Limb (tissue), 2 donors: ENCODE data around the gene OR4D11.
"Not testable (repeated sequence)": the region's sequence is repeated elsewhere in the genome, so short reads cannot be mapped to it uniquely, and the experiment has no call there.

Experiments used
- DNase-seq, 2 donors: peaks; one replicate each; pipeline ENCODE4 v3.0.0-alpha.2; 2016; ENCODE audit errors: extremely low spot score in 2 of 2

The OR4D11 gene

DNA sequence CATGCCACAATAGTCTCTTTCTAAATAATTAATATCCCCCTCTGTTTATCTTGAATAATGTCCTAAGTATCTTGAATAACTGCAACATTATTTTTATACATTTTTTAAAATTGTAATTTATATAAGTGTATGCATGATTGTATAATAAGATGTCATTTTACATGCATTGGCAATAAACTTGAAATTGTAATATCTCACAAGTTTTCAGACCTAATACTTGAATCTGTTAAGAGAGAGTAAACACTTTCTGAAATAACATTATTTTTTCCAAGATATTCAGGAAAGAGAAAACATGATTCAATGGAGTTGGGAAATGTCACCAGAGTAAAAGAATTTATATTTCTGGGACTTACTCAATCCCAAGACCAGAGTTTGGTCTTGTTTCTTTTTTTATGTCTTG lies at the start of gene OR4D11:
OR4D11 (plus strand) TSS at position 301 of the 400 bp plus-strand sequence; CDS start at position 301, 0 bp downstream.
- no peak for DNase-seq

DNA sequence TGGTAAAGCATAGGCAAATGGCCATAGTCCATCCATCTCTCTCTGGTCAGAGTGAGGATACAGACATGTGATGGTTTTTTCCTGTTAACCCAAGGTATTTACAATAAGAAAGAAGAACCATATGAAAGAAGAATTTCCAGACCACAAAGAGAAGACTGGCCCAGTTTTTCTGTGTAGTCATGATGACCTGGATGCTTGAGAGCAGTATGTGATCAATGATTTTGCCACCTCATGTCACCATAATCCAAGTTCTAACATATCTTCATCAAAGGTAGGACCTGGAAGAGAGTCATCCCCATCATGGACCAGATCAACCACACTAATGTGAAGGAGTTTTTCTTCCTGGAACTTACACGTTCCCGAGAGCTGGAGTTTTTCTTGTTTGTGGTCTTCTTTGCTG lies 46.7 kb upstream of the OR4D11 start, which contains the start of gene OR4D6:
OR4D6 (plus strand) TSS at position 301 of the 400 bp plus-strand sequence; CDS start at position 301, 0 bp downstream.
- no peak for DNase-seq

DNA sequence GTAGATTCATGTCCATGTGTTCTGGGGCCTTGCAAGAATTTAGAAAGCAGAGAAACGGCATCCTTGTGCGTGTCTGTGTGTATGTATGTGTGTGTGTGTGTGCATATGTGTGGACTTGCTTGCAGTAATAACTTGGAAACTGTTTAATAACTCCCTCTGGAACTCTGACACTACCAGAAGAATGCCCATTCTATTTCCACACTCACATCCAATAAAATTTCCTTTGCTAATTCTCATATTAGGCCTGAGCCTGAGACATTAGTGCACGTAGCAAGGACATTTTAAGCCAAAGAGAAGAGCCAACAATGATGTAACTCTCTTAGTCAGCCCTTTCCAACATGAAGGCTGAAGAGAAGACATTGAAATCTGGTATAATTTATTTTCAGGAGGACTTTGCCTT lies 43.5 kb upstream of the OR4D11 start:
- peak in 1 of 2 donors; percentile 11 for DNase-seq

DNA sequence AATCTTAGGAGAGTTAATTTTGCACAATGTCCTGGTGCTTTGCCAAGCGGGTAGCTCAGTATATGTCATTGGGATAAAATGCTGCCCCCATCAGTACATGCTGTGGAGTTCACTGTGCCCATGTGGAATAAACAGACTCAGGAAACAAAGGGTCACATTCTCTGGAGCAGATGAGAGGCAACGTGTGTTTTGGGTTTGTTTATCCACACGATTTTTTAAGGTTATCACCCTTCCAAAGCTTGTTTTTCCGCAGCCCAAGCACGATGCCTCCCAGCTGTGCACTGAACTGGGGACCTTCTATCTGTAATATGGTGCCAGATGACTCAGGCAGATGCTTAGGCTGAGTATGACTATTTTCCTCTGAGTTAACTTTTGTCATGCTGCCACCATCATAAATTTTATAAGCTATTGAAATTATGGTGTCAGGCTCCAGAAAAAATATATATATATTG lies 40.2 kb upstream of the OR4D11 start:
- peak in 1 of 2 donors; percentile 49 for DNase-seq

DNA sequence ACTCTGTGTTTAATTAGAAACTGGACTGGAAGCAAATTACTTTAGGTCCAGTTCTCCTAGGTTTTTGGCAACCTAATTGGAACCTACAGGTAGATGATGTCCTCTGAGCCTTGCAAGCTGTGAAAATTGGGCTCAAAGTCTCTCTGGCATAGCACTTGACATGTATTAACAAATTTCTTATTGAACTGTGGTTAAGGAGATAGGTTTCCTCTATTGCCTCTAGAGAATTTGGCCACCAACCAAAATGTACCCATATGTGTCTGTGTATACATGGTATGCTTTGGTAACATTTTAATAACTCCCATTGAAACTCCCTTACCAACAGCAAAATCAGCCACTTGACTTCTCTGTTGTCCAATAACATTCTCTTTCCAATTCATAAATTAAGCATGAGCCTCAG lies 30.4 kb upstream of the OR4D11 start, which contains the start of gene OR4D10:
OR4D10 (plus strand) TSS at position 301 of the 400 bp plus-strand sequence. CDS start 4,115 bp downstream, outside the sequence.
- DNase-seq: no peak

DNA sequence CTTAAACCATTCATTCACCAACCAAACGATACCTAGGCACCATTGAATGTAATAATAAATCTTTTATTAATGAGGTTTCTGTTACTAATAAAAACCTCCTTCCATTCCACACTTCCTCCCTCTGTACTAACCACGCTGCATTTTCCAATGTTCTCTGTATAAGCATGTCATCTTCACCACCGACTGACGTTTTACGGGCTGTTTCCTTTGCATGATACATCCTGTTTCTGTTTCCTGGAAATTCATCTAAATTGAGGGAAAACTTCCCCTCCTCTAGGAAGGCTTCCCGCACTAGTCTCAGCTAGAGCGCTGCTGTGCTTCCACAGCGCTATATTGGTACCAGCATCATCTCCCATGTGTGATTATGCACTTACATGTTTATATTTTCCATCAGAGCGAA lies 28.2 kb upstream of the OR4D11 start:
- DNase-seq: no peak

DNA sequence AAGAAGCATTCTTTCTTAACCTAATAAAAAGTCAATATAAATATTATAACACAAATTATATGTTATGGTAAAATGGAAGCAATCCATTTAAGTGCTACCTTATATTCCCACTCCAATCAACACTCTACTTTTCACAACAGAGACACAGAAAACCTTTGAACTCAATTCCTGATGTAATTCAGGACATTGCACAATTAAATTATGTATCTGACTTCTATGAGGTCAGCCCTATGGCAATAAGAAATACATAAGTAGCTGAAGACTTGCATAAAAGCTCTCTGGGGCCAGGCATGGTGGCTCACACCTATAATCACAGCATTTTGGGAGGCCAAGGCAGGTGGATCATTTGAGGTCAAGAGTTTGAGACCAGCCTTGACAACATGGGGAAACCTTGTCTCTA lies 23.5 kb upstream of the OR4D11 start:
- DNase-seq: no peak

DNA sequence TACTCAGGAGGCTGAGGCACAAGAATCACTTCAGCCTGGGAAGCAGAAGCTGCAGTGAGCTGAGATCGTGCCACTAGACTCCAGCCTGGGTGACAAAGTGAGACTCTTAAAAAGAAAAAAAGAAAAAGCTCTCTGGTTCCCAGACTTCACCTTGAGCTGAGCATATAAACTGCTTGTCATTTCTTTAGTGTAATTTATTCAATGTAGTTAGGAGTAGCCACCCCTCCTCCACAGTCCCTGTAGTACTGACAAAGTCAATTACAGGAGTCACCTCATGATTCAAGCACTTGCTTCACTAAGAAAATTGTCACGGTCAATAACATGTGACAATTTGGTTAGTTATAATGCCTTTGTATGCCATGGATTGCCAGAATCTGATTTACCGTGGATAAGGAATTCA lies 23.0 kb upstream of the OR4D11 start:
- DNase-seq: no peak

DNA sequence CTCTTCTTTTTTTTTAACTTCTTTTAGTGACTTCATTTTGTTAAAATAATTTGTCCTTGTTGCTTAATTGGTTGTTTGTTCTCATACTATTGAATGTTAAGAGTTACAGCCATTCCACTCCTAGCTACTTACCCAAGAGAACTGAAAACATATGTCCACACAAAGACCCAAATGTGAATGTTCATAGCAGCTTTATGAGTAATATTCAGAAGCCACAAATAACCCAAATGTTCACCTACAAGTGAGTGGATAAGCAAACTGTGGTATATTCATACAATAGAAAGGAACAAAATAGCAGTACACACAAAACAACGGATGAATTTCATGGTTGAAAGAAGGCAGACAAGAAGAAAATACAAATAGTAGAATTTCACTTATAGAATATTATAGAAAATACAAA lies 1.4 kb upstream of the OR4D11 start:
- DNase-seq: no peak

DNA sequence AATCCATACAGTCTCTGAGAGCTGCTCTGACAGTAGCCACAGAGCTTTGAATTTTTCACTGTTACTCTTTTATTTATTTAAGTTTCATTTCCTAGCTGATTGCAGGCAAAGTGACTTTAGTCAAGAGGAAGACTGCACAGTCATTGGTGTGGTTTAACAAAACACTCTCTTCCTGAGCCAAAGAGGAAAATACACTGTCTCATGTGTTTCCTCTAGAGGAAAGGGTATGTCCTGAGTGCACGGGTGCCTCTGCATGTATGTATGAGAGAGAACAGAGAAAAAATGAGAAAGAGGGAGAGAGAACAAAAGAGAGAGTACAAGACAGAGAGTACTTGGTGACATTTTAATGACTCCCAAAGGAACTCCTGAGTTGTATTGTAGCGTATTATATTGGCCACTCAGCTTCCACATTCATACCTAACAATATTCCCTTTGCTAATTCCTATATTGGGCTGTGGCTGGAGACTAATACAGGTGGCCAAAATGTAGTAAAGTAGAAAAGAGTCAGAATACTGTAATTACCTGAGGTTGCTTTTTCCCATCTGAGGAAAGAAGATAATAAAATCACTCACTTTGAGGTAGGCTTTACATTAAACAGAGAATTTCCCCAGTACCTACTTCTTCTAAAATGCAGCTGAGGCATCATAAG lies 7.7 kb downstream of the OR4D11 start, which contains the start of gene OR4D9:
OR4D9 (plus strand) TSS at position 599 of the 649 bp plus-strand sequence. CDS start 3,374 bp downstream, outside the sequence.
- no peak for DNase-seq

DNA sequence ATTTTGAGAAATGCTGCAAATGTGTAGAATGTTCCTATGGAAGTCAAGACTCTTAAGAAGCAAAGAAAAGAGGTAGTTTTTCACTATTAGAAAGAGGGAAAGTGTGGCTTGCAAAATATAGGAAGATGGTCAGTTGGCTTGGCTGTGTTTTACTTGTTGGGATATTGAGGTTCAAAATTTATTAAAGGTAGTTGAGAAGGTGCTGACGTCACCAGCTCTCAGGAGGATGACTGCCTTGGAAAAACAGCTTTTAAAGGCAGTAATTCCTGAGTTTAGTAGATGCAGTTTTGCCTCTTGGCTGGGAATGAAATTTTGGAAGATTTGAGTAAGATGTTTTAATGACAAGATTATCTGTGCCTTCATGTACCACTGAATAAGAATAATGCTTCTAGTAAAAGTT lies 8.3 kb downstream of the OR4D11 start:
- DNase-seq: no peak

DNA sequence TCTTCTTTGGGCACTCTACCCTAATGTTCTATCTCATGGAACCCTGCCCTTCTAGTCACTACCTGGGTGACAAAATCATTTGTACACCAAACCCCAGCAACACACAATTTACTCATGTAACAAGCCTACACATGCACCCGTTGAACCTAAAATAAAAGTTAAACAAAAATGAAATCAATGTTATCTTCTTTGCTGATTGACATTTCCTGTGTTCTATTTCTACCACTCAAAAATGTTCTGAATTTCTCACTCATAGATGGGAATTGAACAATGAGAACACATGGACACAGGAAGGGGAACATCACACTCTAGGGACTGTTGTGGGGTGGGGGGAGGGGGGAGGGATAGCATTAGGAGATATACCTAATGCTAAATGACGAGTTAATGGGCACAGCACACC lies 16.8 kb downstream of the OR4D11 start:
- not testable (repeated sequence) for DNase-seq

DNA sequence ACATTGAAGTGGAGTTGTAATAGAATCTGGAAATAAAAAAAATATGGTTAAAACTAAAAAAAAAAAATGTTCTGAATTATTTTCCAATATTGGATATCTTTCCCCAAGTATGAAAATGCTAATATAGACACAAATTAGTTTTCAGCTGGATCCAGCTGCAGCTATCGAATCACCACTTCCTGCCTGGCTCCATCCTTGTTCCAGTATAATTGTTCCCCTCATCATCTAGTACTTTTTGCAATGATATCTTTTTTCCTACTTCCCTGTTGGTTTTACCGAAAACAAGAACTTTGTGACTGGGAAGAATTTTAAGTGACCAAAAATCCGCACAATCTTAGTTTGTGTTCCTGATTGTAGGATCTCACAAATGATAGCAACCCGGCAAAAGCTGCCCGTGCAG lies 17.4 kb downstream of the OR4D11 start:
- DNase-seq: no peak

DNA sequence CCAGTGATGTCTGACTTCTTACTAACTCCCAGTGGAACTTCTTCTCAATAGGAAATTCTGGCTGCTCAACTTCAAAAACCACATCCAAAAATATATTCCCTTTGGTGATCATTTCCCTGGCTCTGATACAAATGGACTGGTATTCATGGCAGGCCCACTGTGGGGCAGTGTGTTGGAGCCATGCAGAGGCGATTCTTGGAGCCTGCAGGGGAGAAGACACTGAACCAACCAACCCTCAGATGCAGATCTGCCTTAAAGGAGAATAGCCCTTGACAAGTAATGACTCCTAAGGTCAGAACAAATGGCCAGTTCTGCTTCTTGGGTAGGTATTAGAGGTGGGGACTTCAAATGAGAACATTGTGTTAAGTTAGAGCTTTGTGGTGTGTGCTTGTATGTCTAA lies 20.2 kb downstream of the OR4D11 start:
- no peak for DNase-seq

DNA sequence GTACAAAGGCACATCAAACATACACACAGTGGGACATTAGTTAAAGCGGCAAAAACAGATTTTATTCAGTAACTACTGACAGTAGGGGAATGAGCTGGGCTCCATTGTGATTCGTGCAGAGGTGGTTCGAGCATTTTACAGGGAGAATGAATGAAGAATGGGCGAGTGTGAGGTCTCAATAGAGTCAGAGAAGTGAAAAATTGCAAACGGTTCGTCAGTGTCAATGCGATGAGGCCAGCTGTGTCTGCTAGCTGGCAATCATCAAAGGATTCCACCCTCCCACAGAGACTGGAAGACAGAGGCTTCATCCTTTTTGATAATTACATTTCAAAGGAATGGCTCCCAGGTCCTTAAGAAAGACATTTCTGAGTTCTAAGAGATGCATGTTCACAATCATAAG lies 25.3 kb downstream of the OR4D11 start:
- no peak for DNase-seq

DNA sequence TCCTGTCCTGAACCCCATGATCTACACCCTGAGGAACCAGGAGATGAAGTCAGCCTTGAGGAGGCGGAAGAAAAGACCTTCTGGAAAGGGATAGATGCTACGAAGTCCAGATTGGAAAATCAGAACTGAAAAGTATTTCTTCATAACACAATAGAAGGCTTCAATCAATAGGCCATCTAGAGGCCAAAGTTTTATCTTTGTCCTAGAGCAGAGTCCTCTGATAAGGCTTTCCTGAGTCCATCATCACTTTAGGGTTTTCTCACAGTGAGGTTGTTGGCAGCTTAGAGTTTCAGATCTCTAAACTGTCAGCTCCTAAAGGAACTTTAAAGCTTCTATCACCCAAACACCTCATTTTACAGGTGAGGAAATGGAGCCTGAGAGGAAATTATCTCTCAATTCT lies 29.2 kb downstream of the OR4D11 start:
- no peak for DNase-seq

DNA sequence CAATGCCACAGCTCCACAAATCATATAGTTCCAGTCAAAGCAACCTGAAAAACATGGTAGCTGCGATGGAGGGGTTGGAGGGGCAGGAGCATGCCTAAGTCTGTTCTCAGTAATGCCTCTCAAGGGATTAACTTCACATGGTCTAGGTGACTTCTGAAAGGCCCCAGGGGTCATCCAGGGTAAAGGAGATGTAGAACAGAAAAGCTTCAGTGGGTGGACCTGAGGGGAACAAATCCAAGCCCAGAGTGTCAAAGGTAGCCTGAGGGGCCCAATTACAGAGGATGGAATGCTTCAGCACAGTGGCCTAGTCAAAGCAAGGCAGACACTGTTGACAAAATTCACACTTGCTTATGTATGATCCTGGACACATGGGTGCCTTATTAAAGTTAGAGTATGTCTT lies 31.3 kb downstream of the OR4D11 start:
- DNase-seq: no peak

DNA sequence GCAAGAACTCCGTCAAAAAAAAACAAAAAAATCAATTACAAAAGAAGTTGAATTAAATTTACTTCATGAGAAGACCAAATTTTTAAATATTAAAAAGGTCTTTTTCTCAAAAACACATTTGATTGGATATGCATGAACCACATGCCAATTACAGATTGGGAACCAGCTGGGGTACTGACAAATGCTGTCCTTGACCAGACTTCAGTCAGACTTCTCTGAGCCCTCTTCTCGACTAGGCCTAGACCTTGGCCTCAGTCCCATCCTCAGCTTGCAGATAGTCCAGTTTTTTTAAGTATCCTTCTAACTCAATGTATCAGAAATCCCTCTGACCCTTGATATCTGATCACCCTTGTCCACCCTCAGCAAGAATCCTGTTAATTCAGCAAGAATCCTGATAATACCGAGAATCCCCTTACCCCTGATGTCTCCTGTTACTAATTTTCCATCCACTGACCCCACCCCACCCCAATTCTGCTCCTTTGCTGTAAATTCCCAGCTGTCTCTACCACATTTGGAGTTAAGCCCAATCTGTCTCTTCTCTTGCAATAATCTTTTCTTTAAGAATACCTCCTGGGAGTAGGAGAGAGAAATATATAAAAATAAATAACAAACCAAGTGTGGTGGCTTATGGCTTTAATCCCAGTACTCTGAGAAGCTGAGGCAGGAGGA lies 38.9 kb downstream of the OR4D11 start:
- DNase-seq: no peak

DNA sequence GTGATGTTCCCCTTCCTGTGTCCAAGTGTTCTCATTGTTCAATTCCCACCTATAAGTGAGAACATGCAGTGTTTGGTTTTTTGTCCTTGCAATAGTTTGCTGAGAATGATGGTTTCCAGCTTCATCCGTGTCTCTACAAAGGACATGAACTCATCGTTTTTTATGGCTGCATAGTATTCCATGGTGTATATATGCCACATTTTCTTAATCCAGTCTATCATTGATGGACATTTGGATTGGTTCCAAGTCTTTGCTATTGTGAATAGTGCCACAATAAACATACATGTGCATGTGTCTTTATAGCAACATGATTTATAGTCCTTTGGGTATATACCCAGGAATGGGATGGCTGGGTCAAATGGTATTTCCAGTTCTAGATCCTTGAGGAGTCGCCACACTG lies 40.3 kb downstream of the OR4D11 start:
- DNase-seq: not testable (repeated sequence)

DNA sequence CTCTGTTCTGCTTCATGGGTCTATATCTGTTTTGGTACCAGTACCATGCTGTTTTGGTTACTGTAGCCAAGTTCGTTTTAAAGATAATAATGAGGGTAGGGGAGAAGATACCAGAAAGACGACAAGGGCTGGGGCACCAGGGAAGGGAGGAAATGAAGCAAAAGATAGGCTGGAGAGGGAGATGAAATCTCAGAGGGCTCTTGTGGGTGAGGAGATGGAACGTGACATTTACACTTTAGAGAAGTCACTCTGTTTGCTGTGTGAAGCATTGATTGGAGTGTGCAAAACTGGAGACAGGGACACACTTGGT lies 41.4 kb downstream of the OR4D11 start:
- DNase-seq: no peak

DNA sequence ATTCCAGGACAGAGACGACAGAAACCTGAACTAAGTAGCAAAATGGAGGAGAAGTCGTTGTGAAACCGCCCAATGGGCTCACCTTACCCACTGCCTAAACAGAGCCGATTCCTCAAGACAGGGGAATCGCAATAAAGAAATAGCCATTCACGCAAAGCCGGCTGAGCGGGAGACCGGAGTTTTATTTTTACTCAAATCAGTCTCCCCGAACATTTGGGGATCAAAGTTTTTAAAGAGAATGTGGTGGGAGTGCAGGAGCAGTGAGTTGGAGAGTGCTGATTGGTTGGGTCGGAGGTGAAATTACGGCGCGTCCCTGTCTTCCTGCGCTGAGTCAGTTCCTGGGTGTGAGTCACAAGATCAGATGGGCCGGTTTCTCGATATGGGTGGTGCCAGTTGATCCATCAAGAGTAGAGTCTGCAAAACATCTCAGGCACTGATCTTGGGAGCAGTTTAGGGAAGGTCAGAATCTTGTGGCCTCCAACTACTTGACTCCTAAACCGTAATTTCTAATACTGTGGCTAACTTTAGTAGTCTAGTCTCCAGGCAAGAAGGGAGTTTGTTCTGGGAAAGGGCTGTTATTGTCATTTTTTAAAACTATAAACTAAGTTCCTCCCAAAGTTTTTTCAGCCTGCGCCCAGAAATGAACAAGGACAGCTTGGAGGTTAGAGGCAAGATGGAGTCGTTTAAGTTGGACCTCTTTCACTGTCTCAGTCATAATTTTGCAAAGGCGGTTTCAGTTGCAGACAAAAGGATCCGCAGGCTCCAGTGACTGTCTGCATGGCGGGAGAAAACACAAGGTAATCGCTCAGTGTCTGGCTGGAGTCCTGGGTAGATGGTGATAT lies 42.0 kb downstream of the OR4D11 start:
- DNase-seq: no peak
